ENCODE data around the gene ZFP92. TPM values are rescaled to one million over a fixed set of nuclear protein-coding genes. Genes with fewer than 3 reads are reported as not detected.

Gene ZFP92
- total RNA-seq, 4 donors from 2014 or later: 1.5 to 3.8 (median 2.0) TPM

GRCh38 chrX:153420851-153421599, 9.8 kb downstream of the ZFP92 start:
- H3K9me3 ChIP-seq: no peaks in the 10 kb centered on the region
- TF ChIP-seq EP300 (IDR thresholded peaks at IDR 0.05) (no peak), CTCF (IDR thresholded peaks at IDR 0.05) (no peak), POLR2AphosphoS5 (IDR thresholded peaks at IDR 0.05) (no peak), POLR2A (IDR thresholded peaks at IDR 0.05) (no peak)
- no CpG with 5 or more reads among the region's 91 CpGs for WGBS, 2 donors (ENCODE audit: low coverage in 1 of 2)
- no peaks in the 10 kb centered on the region for H3K27me3 ChIP-seq
- ATAC-seq: no peak
- H3K27ac ChIP-seq: no peak overlapping the region
- H3K4me1 ChIP-seq: no peaks in the 10 kb centered on the region
- H3K36me3 ChIP-seq: peaks cover 0 to 22% of the 10 kb centered on the region in 2 donors
- H3K4me3 ChIP-seq: no peak overlapping the region

- ATAC-seq: no peak
- Histone ChIP-seq H3K27ac (no peak overlapping the region), H3K27me3 (no peaks in the 10 kb centered on the region), H3K4me1 (no peaks in the 10 kb centered on the region), H3K4me3 (no peak overlapping the region), H3K36me3 (peaks cover 0 to 22% of the 10 kb centered on the region in 2 donors), H3K9me3 (no peaks in the 10 kb centered on the region)
- no CpG with 5 or more reads among the region's 18 CpGs for WGBS, 2 donors (ENCODE audit: low coverage in 1 of 2)
- TF ChIP-seq POLR2AphosphoS5 (IDR thresholded peaks at IDR 0.05) (no peak), CTCF (IDR thresholded peaks at IDR 0.05) (no peak), EP300 (IDR thresholded peaks at IDR 0.05) (no peak), POLR2A (IDR thresholded peaks at IDR 0.05) (no peak)
These were observed 10.6 kb downstream of the ZFP92 start for GRCh38 chrX:153421856-153422255.

GRCh38 chrX:153423652-153424051, 12.4 kb downstream of the ZFP92 start:
- no peaks in the 10 kb centered on the region for H3K27me3 ChIP-seq
- peaks cover 0 to 22% of the 10 kb centered on the region in 2 donors for H3K36me3 ChIP-seq
- ATAC-seq: peak; percentile 18
- H3K4me1 ChIP-seq: no peaks in the 10 kb centered on the region
- no peaks in the 10 kb centered on the region for H3K9me3 ChIP-seq
- no peak overlapping the region for H3K27ac ChIP-seq
- WGBS, 2 donors (ENCODE audit: low coverage in 1 of 2): 70 to 75% methylated on average over 3 to 5 of the region's 8 CpGs
- no peak overlapping the region for H3K4me3 ChIP-seq
- TF ChIP-seq POLR2A (IDR thresholded peaks at IDR 0.05): no peak
- no peak for TF ChIP-seq POLR2AphosphoS5 (IDR thresholded peaks at IDR 0.05)
- TF ChIP-seq CTCF (IDR thresholded peaks at IDR 0.05): no peak
- no peak for TF ChIP-seq EP300 (IDR thresholded peaks at IDR 0.05)

GRCh38 chrX:153426204-153426603, 14.9 kb downstream of the ZFP92 start:
- Histone ChIP-seq H3K9me3 (no peaks in the 10 kb centered on the region), H3K4me3 (no peak overlapping the region), H3K27ac (no peak overlapping the region), H3K4me1 (no peaks in the 10 kb centered on the region), H3K36me3 (peaks cover 0 to 10% of the 10 kb centered on the region in 2 donors), H3K27me3 (no peaks in the 10 kb centered on the region)
- WGBS, 2 donors (ENCODE audit: low coverage in 1 of 2): 76 to 88% methylated on average over 1 to 3 of the region's 3 CpGs
- TF ChIP-seq POLR2AphosphoS5 (IDR thresholded peaks at IDR 0.05): no peak
- TF ChIP-seq CTCF (IDR thresholded peaks at IDR 0.05): no peak
- no peak for TF ChIP-seq POLR2A (IDR thresholded peaks at IDR 0.05)
- TF ChIP-seq EP300 (IDR thresholded peaks at IDR 0.05): no peak
- no peak for ATAC-seq

GRCh38 chrX:153430796-153431195, 19.5 kb downstream of the ZFP92 start:
- WGBS, 2 donors (ENCODE audit: low coverage in 1 of 2): 60 to 69% methylated on average over 1 to 2 of the region's 6 CpGs
- TF ChIP-seq EP300 (IDR thresholded peaks at IDR 0.05) (no peak), POLR2A (IDR thresholded peaks at IDR 0.05) (no peak), CTCF (IDR thresholded peaks at IDR 0.05) (no peak), POLR2AphosphoS5 (IDR thresholded peaks at IDR 0.05) (no peak)
- Histone ChIP-seq H3K27me3 (no peaks in the 10 kb centered on the region), H3K4me3 (no peak overlapping the region), H3K9me3 (no peaks in the 10 kb centered on the region), H3K36me3 (no peaks in the 10 kb centered on the region), H3K27ac (no peak overlapping the region), H3K4me1 (no peaks in the 10 kb centered on the region)
- ATAC-seq: no peak

Measured in gastroesophageal sphincter (tissue), 4 donors.